Measurements from ENCODE around the gene PLA1A.
A peak's percentile ranks its signal among the peaks of the same experiment; 100 is the strongest.

PLA1A gene

DNA sequence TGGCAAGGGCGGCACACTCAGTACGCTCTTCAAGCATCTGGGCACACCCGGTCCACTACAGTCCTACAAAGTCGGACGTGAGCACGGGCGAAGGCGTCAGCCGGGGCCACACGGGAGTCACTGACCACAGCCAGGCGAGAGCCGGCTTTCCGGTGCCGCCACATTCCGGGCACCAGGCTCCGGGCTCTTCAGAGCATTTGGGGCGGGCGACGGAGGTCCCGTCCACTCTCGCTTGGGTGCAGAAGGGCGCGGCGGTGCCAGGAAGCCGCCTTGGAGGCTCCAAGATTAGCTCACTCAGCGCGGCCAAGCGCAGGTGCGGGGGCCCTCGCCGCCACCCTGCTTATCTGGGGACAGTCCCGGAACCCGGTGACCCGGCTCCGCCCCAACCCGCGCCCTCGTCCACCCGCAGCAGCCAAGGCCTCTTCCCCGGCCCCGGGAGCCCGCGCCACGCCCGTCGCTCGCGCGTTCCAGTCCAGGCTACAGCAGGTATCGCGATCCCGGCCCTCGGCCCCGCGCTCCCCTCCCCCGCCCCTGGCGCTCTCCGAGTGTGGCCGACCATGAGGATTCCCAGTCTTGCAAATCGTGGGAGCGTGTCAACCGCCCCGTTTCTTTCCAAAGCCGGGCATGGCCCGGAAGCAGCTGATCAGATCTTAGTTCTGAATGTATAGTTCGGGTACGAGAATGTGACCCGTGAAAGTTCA, 18.2 kb upstream of the PLA1A start, which contains the start of gene ADPRH:
Gene ADPRH (plus strand): TSS at position 127 of the 701 bp plus-strand sequence. CDS start 2,678 bp downstream, outside the sequence.
- H3K4me3 ChIP-seq (ENCODE audit: low read length): peak within 1 kb of the TSS; percentile 65
- DNase-seq (ENCODE audit: low read depth): no peak
- TF ChIP-seq, protein P1, sequence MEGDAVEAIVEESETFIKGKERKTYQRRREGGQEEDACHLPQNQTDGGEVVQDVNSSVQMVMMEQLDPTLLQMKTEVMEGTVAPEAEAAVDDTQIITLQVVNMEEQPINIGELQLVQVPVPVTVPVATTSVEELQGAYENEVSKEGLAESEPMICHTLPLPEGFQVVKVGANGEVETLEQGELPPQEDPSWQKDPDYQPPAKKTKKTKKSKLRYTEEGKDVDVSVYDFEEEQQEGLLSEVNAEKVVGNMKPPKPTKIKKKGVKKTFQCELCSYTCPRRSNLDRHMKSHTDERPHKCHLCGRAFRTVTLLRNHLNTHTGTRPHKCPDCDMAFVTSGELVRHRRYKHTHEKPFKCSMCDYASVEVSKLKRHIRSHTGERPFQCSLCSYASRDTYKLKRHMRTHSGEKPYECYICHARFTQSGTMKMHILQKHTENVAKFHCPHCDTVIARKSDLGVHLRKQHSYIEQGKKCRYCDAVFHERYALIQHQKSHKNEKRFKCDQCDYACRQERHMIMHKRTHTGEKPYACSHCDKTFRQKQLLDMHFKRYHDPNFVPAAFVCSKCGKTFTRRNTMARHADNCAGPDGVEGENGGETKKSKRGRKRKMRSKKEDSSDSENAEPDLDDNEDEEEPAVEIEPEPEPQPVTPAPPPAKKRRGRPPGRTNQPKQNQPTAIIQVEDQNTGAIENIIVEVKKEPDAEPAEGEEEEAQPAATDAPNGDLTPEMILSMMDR (conservative IDR thresholded peaks at IDR 0.05; ENCODE audit: low read depth, low read length): no peak

DNA sequence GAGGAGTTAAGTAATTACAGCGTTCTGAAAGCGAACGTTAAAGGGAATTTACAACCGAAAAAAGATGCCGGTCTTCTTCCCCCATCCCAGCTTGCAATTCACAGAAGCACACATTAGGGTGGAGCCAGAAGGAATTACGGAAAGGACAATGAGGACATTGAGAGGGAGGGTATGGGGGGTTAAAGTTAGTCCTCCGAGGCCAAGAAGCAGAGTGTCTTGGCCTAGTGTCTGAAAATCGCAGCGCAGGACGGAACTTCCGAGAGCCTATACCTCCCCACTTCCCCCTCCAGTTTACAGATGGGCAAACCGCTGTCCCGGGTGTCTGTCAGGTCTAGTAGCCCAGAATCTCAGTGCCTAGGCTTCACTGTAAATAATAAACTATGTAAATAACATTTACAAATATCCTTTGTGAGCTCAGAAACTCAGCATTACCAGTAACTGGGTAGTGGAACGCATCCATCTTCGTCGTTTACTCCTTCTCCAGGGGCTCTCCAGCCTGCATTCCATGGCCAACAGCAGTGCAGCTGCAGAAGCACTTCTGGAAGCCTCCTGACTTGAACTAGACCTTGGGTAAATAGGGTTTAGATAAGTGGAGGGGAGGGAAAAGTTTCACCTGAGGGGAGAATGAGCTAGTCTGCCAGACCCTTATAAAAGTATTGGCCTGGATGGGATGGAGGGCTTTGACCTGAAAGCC, 17.5 kb upstream of the PLA1A start:
- DNase-seq (ENCODE audit: low read depth): no peak
- TF ChIP-seq, protein P1 (conservative IDR thresholded peaks at IDR 0.05; ENCODE audit: low read depth, low read length): no peak

DNA sequence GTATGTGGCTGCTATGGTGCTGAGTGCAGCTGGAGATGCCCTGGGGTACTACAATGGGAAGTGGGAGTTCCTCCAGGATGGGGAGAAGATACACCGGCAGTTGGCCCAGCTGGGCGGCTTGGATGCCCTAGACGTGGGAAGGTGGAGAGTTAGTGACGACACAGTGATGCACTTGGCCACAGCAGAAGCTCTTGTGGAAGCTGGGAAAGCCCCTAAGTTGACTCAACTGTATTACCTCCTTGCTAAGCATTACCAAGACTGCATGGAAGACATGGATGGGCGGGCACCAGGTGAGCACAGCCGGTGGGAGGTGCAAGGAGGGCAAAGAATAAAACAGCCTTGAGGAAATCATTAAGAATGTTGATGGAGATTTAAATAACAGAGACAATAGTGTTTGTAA, 15.5 kb upstream of the PLA1A start:
- TF ChIP-seq, protein P1 (conservative IDR thresholded peaks at IDR 0.05; ENCODE audit: low read depth, low read length): no peak
- H3K4me3 ChIP-seq (ENCODE audit: low read length): no peak overlapping the region
- no peak for DNase-seq (ENCODE audit: low read depth)

More for the DNA sequence above, 17.5 kb upstream of the PLA1A start:
- peak overlapping the region; percentile 65 for H3K4me3 ChIP-seq (ENCODE audit: low read length)

DNA sequence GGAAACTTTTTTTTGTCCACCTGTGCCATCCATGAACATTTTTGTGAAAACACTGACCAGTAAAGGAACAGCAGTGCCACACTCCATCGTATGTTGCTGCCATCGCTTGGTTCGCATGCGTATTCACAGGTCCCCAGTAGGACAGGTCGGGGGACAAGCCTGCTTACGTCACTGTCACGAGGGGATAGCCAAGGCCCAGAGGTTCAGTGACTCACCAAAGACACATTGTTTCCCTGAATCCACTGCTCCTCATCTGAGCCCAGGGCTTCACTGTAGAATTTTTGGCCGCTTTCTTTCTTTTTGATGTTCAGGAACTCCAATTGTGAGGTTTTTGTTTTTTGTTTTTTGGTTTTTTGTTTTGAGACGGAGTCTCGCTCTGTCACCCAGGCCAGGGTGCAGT, 12.5 kb upstream of the PLA1A start:
- no peak overlapping the region for H3K4me3 ChIP-seq (ENCODE audit: low read length)
- DNase-seq (ENCODE audit: low read depth): no peak
- TF ChIP-seq, protein P1 (conservative IDR thresholded peaks at IDR 0.05; ENCODE audit: low read depth, low read length): no peak

DNA sequence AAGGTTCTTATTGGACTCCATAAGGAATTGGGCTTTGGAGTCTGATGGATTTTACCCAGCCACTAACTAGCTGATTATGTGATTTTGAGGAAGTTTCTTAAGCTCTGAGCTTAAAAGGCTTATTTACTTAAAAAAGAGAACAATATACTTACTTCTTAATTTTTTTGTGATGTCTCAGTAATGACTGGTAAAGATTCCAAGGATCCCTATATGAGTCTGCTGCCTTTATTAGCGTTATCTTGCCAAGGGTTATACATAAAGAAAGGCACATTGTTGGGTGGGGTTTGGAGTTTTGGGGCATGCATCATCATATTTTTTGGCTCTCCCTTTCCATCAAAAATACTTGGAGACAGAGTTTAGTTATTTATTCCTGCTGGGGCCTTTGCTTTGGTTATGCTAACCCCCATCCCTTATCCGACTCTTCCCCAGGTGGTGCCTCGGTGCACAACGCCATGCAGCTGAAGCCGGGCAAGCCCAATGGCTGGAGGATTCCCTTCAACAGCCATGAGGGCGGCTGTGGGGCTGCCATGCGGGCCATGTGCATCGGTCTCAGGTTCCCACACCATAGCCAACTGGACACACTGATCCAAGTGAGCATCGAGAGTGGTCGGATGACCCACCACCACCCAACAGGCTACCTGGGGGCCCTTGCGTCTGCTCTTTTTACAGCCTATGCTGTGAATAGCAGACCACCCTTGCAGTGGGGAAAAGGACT, 11.7 kb upstream of the PLA1A start:
- DNase-seq (ENCODE audit: low read depth): no peak
- TF ChIP-seq, protein P1 (conservative IDR thresholded peaks at IDR 0.05; ENCODE audit: low read depth, low read length): no peak
- no peak overlapping the region for H3K4me3 ChIP-seq (ENCODE audit: low read length)

DNA sequence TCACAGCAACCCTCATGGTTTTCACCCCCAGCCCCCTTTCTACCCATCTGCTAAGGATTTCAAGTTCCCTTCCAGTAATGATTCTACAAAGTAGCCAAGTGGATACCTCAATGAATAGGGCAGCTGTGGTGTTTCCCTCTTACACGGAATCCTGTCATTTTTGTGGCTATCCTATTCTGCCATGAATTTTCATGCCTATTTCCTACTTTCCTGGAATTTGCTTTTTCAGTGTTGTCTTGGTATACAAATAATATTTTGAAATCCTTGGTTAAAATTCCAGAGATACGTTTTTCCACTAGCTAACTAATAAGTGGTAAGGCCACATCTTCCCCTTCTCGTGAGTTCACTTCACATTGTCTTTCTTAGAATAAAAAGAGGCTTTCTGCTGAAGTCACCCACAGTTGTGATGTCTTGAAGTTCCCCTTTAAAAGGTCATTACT, 10.9 kb upstream of the PLA1A start:
- TF ChIP-seq, protein P1 (conservative IDR thresholded peaks at IDR 0.05; ENCODE audit: low read depth, low read length): no peak
- DNase-seq (ENCODE audit: low read depth): no peak
- no peak overlapping the region for H3K4me3 ChIP-seq (ENCODE audit: low read length)

Data from retinal pigment epithelial cell (primary cell).